HG03045 (cell line): Measurements from ENCODE around the gene NYNRIN.
"Not testable (repeated sequence)": the region's sequence is repeated elsewhere in the genome, so short reads cannot be mapped to it uniquely, and the experiment has no call there.

ENCODE experiments used
- ATAC-seq: cut with Tn5 transposase; IDR thresholded peaks from one replicate; pipeline ENCODE4 v1.9.1; 2021; ENCODE audit warnings: mild to moderate bottlenecking, moderate library complexity; ENCODE audit not compliant: unreplicated experiment

NYNRIN gene

DNA sequence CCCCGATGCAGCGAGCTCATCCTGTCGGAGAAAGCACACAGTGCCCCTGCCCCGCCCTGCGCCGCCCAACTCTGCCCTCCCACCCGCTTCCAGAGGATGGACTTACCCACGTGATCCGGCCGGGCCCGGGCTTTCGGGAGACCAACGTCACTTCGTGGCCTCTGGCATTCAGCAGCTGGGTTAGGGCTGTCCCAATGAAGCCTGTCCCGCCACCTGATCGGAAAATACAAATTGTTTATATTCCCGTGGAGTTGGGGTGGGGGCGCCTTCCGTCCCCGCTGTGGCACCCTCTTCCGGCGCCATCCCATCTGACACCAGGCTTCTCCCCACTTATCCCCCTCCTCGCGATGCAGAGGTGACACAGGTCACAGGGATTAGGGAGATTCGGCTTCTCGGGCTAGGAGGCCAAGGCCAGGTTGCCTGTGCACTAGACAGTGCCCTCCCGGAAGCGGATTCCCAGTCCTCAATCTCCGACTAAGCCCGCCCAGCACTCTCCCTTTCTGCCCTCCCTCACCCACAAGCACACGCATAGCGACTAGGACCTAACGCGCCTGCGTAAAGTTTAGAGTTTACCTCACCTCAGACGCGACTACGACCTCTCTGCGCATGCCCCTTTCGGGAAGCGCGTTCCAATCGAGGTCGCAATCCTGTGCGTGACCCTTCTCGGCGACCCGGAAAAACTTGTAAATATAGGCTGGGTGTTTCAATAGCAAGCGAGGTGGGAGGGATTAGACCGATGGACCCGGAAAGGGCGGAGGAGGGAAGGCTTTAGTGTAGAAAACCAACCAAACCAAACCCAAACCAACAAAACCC is 43.6 kb downstream of the NYNRIN start, which contains the start of gene SDR39U1:
SDR39U1 (minus strand) TSS at position 537 of the 813 bp plus-strand sequence; CDS start at position 530, 7 bp downstream.
- ATAC-seq = peak; percentile 91

DNA sequence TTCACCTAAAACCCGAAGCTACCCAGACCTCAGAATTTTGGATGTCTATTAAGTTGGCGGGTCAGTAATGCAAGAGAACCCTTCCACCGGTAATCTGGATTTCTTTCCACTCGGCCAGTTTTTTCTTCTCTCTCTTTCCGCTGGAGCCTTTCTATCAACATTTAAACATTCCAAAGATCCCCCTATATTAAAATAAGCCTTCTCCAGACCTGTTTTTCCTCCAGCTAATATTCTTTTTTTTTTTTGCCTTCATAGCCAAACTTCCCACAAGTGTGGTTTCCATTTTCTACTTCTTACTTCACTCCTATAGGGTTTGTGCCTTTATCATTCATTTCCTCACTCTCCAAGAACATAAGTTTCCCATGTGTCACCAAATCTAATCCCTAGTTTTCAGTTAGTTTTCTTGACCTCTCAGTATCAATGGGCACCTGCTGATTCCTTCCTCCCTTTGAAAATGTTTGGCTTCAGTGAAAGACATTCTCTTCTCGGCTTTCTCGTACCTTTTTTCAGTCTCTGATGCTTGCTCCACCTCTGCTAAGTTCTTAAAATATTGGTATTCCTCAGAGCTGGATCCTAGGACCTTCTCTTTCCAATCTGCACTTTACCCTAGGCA is 44.4 kb downstream of the NYNRIN start:
- no peak for ATAC-seq

DNA sequence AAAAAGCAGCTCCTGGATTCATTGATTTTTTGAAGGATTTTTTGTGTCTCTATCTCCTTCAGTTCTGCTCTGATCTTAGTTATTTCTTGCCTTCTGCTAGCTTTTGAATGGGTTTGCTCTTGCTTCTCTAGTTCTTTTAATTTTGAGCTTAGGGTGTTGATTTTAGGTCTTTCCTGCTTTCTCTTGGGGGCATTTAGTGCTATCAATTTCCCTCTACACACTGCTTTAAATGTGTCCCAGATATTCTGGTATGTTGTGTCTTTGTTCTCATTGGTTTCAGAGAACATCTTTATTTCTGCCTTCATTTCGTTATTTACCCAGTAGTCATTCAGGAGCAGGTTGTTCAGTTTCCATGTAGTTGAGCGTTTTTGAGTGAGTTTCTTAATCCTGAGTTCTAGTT is 52.0 kb downstream of the NYNRIN start:
- not testable (repeated sequence) for ATAC-seq

DNA sequence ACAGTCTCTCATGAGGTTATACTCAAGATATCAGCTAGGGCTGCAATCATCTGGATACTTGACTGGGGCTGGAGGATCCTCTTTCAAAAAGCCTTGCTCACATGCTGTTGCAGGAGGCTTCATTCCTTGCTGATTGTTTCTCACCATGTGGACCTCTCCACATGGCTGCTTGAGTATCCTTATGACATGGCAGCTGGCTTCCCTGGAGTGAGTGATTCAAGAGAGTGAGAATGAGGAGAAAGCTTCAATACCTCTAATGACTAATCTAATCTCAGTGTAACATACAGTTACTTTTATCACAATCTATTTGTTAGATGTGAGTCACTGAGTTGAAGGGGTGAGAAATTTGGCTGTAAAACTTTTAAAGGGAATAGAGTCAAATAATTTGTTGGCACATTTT is 58.2 kb downstream of the NYNRIN start:
- ATAC-seq = no peak

DNA sequence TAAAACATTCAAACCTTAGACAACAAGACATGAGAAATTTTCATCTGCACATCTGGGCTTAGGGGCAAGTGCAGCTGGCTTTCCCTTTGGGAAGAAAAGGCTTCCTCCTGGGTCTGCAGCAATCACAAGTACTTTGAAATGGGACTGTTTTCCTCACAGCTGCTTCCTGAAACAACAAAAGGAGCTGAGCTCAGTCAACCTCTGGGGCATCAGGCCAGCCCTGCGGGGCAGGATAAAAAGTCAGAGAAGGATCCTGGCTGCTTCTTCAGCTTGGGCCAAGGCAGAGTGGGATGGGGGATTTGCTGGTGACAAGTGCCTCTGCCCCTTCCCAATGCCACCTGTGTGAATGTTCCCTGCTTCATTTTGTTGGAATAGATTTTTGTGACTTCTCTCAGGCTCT is 59.9 kb downstream of the NYNRIN start:
- no peak for ATAC-seq

DNA sequence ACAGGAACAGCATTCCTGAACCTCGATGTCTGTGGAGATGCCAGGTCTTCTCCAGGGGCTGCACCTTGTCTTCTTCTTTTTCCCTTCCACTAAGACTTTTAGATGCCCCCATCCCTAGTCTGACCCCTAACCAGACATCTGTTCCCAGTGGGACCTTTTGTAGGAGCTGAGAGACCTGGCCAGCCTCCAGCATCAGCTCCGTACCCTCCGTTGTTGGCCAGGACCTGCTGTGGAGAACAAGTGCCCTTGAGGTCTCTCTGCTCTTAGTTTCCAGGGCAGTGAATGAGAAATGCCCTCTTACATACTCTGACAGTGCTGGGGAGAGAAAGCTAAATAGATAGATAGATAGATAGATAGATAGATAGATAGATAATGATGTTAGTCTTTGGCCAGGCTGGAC is 60.5 kb downstream of the NYNRIN start:
- no peak for ATAC-seq

DNA sequence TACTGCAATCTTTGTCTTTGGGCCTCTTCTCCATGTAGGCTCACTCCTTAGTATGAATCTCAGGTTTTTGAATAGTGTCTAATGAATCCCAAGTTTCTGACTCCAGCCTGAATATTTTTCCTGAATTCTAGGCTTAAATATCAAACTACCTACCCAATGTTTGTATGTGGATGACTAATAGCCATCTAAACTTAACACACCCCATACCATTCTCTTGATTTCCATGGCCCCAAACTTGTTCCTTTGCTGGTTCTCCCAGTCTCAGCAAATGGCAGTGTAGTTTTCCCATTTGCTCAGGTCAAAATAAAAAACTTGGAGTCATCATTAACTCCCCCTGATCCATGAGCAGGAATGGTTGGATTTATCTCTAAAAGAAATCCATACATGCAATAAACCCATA is 62.5 kb downstream of the NYNRIN start:
- no peak for ATAC-seq

DNA sequence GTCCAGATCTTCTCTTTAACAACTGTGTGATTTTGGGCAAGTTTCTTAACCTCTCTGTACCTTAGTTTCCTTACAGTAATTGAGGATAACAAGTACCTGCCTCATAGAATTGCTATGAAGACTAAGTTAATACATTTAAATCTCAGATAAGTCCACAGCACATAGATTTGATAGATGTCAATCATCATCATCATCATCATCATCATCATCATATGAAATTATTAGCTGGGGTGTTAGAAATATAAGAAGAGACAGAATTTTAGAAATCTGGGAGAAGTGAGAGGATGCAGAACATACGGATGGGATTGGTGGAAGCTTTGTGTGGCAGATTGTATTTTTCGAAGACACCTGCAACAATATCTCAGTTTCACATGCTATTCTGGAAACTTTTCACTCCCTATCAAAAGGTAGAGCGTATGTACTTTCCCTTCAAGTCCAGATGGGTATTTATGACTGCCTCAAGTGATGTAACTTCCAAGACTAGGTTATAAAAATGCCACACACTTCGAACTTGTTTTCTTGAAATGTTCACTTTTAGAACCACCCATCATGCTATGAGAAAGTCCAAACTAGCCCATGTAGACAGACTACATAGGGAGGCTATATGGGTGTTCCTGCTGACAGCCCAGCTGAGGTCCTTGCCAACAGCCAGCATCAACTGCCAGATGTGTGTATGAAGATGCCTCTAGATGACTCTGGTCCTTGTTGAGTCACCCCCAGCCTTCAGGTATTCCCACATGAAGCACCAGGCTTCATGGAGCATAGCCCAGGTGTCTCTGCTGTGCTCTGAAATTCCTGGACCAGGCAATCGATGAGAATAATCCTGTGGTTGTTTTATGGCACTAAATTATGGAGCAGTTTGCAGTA is 64.4 kb downstream of the NYNRIN start:
- ATAC-seq = no peak

DNA sequence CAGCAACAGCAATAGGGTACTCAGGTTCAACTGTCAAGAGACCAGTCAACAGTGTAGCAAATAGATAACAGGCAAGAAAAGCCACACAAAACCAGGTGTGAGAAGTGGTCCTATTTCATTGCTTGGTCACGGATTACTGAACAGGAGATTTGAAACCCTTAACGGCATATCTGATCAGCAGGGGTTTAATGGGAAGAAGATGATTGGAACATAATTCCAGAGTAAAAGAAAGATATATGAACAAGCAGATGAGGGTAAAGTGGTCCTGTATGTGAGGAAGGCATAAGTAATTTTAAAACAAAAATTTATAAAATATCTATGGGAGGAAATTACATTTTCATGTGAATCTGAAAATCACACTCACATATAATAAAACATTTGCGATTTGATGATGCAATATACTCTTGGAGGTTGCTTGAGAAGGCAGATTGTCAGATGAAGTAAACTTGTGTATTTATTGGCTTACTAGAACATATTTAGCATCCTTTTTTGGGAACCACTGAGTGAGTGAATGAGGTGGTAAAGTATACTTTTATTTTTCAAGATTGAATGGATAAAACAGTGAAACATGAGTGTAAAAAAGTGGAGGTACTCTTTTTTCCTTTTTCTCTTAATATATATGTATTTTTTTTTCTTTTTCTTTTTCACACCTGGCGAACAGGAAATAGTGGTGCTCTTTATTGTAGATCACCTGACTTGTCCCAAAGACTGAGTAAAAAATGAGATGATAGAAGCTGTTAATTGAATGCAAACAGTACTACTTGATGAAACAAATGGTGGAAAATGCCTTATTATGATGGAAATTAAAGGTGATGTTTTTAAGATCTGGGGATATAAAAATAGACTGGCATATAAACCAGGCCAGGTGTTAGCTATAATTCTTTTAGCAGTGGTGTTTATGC is 65.3 kb downstream of the NYNRIN start:
- no peak for ATAC-seq

DNA sequence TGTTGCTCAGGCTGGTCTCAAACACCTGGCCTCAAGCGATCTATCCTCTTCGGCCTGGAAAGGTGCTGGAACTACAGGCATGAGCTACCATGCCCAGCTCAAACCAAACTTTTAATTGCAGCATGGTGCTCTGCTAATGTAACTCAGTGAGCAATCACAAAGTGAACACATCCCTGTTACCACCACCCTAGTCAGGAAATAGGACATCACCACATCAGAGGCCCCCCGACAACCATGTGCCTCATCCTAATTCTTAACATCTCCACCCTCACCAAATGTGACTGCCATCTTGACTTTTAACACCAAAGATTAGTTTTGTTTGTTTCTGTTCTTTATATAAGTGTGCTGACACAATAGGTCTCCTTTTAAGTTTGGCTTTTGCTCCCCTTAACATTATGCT is 66.6 kb downstream of the NYNRIN start:
- ATAC-seq = no peak

DNA sequence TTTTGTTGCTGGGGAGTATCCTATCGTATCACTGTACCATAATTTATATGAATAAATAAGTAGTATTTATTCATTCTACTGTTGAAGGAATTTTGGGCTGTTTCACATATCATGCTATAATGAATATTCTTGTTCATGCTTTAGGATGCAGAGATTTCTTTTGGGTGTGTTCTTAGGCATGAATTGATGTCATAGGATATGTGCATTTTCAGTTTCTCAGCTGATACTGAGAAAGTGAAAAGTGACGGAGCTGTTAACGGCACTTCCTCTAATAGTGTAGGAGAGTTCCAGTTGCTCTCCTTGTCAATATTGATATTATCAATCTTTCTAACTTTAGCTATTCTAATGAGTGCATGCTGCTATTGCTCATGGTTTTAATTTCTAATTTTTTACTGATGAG is 67.0 kb downstream of the NYNRIN start:
- ATAC-seq = no peak
